Breast epithelium (tissue), 3 donors: ENCODE measurements around the gene OR10J1.

Source experiments
- POLR2A ChIP-seq: fragments of 450-650 bp; IDR thresholded peaks from one replicate; pipeline ENCODE4 v1.6.1; 2016; ENCODE audit warnings: antibody characterized with exemption, mild to moderate bottlenecking, moderate library complexity
- POLR2AphosphoS5 ChIP-seq, 3 donors: sonication (generic); formaldehyde crosslinking; IDR thresholded peaks; one replicate each; pipeline ENCODE4 v1.6.1; 2017; ENCODE audit warnings: antibody characterized with exemption in 3 of 3
- TF ChIP-seq, protein P1 (sequence below), 3 donors: fragments of 450-650 bp; IDR thresholded peaks; one replicate each; pipeline ENCODE4 v1.5.1; 2016 to 2017; ENCODE audit warnings: antibody characterized with exemption in 3 of 3, mild to moderate bottlenecking in 3 of 3, moderate library complexity in 3 of 3

GRCh38 chr1:159441360-159441759 lies 1.8 kb downstream of the OR10J1 start:
- TF ChIP-seq POLR2AphosphoS5 (IDR thresholded peaks at IDR 0.05): no peak
- TF ChIP-seq, protein P1, sequence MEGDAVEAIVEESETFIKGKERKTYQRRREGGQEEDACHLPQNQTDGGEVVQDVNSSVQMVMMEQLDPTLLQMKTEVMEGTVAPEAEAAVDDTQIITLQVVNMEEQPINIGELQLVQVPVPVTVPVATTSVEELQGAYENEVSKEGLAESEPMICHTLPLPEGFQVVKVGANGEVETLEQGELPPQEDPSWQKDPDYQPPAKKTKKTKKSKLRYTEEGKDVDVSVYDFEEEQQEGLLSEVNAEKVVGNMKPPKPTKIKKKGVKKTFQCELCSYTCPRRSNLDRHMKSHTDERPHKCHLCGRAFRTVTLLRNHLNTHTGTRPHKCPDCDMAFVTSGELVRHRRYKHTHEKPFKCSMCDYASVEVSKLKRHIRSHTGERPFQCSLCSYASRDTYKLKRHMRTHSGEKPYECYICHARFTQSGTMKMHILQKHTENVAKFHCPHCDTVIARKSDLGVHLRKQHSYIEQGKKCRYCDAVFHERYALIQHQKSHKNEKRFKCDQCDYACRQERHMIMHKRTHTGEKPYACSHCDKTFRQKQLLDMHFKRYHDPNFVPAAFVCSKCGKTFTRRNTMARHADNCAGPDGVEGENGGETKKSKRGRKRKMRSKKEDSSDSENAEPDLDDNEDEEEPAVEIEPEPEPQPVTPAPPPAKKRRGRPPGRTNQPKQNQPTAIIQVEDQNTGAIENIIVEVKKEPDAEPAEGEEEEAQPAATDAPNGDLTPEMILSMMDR (IDR thresholded peaks at IDR 0.05): no peak
- TF ChIP-seq POLR2A: no peak
